HUES64 (cell line): ENCODE results near the gene KREMEN1.

ENCODE experiments used
- H3K27ac ChIP-seq: 2 replicates; pipeline ENCODE4 v1.7.0; 2013; ENCODE audit warnings: low read depth, low read length, inconsistent platforms
- H3K27me3 ChIP-seq: 2 replicates; pipeline ENCODE4 v1.6.1; 2013; ENCODE audit warnings: mild to moderate bottlenecking, low read length; ENCODE audit not compliant: insufficient read depth
- H3K36me3 ChIP-seq: 2 replicates; pipeline ENCODE4 v1.6.1; 2013; ENCODE audit warnings: mild to moderate bottlenecking, low read length; ENCODE audit not compliant: insufficient read depth
- H3K4me1 ChIP-seq: 2 replicates; pipeline ENCODE4 v1.6.1; 2013; ENCODE audit warnings: mild to moderate bottlenecking, low read length, moderate library complexity; ENCODE audit not compliant: insufficient read depth
- H3K4me3 ChIP-seq: 2 replicates; pipeline ENCODE4 v1.5.1; 2013; ENCODE audit warnings: mild to moderate bottlenecking, low read length, moderate library complexity
- H3K9ac ChIP-seq: 2 replicates; pipeline ENCODE4 v1.6.1; 2013; ENCODE audit warnings: mild to moderate bottlenecking, low read depth, low read length
- H3K9me3 ChIP-seq: 2 replicates; pipeline ENCODE4 v1.6.1; 2013; ENCODE audit warnings: low read depth, low read length; ENCODE audit not compliant: insufficient read depth
- WGBS: fragments of 150-250, 120-280 bp; methylation state at CpG from one replicate; pipeline ENCODE4 v1.1.7; 2013; ENCODE audit warnings: missing lambda C conversion rate; 5-methylcytosine and 5-hydroxymethylcytosine counted together

Gene KREMEN1

GRCh38 chr22:29053048-29053702 is 19.7 kb upstream of the KREMEN1 start:
- peak overlapping the region; percentile 27; the same call in 1 of the 2 replicates for H3K27ac ChIP-seq
- H3K9me3 ChIP-seq = no peaks in the 10 kb centered on the region
- no peaks in the 10 kb centered on the region for H3K27me3 ChIP-seq
- no peak overlapping the region for H3K9ac ChIP-seq
- 89% methylated on average over 8 of the region's 8 CpGs for WGBS
- peaks cover 27% of the 10 kb centered on the region for H3K4me1 ChIP-seq
- no peak overlapping the region for H3K4me3 ChIP-seq
- H3K36me3 ChIP-seq = peaks cover 30% of the 10 kb centered on the region

- WGBS = 91% methylated on average over 10 of the region's 10 CpGs
- Histone ChIP-seq H3K4me1 (peaks cover 27% of the 10 kb centered on the region), H3K4me3 (no peak overlapping the region), H3K9me3 (no peaks in the 10 kb centered on the region), H3K36me3 (peaks cover 18% of the 10 kb centered on the region), H3K27ac (peak overlapping the region; percentile 16; the same call in 1 of the 2 replicates), H3K27me3 (no peaks in the 10 kb centered on the region), H3K9ac (no peak overlapping the region)
Observed at GRCh38 chr22:29054251-29054767, 18.5 kb upstream of the KREMEN1 start.

- Histone ChIP-seq H3K36me3 (peaks cover 9% of the 10 kb centered on the region), H3K4me1 (peaks cover 27% of the 10 kb centered on the region), H3K27me3 (no peaks in the 10 kb centered on the region), H3K9ac (no peak overlapping the region), H3K4me3 (0 out of 2 replicates have a peak overlapping the region, but pooled peaks have one; percentile 13), H3K27ac (peak overlapping the region; percentile 51; the same call in 1 of the 2 replicates), H3K9me3 (no peaks in the 10 kb centered on the region)
- 65% methylated on average over 14 of the region's 14 CpGs for WGBS
Observed at GRCh38 chr22:29055192-29055830, 17.5 kb upstream of the KREMEN1 start.

GRCh38 chr22:29056472-29056871 is 16.4 kb upstream of the KREMEN1 start:
- no peak overlapping the region for H3K27ac ChIP-seq

GRCh38 chr22:29060251-29060869 is 12.5 kb upstream of the KREMEN1 start:
- no peaks in the 10 kb centered on the region for H3K9me3 ChIP-seq
- H3K9ac ChIP-seq = no peak overlapping the region
- H3K4me3 ChIP-seq = no peak overlapping the region
- WGBS = 87% methylated on average over 12 of the region's 12 CpGs
- H3K27ac ChIP-seq = no peak overlapping the region
- H3K36me3 ChIP-seq = no peaks in the 10 kb centered on the region
- H3K27me3 ChIP-seq = no peaks in the 10 kb centered on the region
- peaks cover 10% of the 10 kb centered on the region for H3K4me1 ChIP-seq

More at GRCh38 chr22:29056472-29056871, 16.4 kb upstream of the KREMEN1 start:
- Histone ChIP-seq H3K4me3 (no peak overlapping the region), H3K36me3 (no peaks in the 10 kb centered on the region), H3K27me3 (no peaks in the 10 kb centered on the region), H3K9me3 (no peaks in the 10 kb centered on the region), H3K4me1 (peaks cover 27% of the 10 kb centered on the region), H3K9ac (no peak overlapping the region)
- WGBS = 98% methylated on average over 3 of the region's 3 CpGs

GRCh38 chr22:29060931-29061330 is 11.9 kb upstream of the KREMEN1 start:
- Histone ChIP-seq H3K4me3 (no peak overlapping the region), H3K36me3 (no peaks in the 10 kb centered on the region), H3K9ac (no peak overlapping the region), H3K27me3 (no peaks in the 10 kb centered on the region), H3K4me1 (peaks cover 4% of the 10 kb centered on the region), H3K27ac (no peak overlapping the region), H3K9me3 (no peaks in the 10 kb centered on the region)
- 92% methylated on average over 7 of the region's 7 CpGs for WGBS

GRCh38 chr22:29061773-29062172 is 11.1 kb upstream of the KREMEN1 start, which contains the start of gene C22orf31:
Gene C22orf31, minus strand, starts transcription at chr22:29061831. Its CDS starts 39 bp downstream, at chr22:29061792.
- Histone ChIP-seq H3K4me3 (no peak within 1 kb of the TSS), H3K9ac (no peak within 1 kb of the TSS), H3K27me3 (no peaks in the 10 kb centered on the region), H3K4me1 (peaks cover 4% of the 10 kb centered on the region), H3K27ac (no peak within 1 kb of the TSS), H3K36me3 (no peaks in the 10 kb centered on the region), H3K9me3 (no peaks in the 10 kb centered on the region)
- 100% methylated on average over 1 of the region's 2 CpGs for WGBS

- H3K4me1 ChIP-seq = peaks cover 4% of the 10 kb centered on the region; the same call in 1 of the 2 replicates
- no peak overlapping the region for H3K27ac ChIP-seq
- H3K9ac ChIP-seq = no peak overlapping the region
- no peaks in the 10 kb centered on the region for H3K27me3 ChIP-seq
- no peaks in the 10 kb centered on the region for H3K36me3 ChIP-seq
- no peaks in the 10 kb centered on the region for H3K9me3 ChIP-seq
- WGBS = 58% methylated on average over 8 of the region's 8 CpGs
- H3K4me3 ChIP-seq = no peak overlapping the region
Observed at GRCh38 chr22:29062286-29062821, 10.5 kb upstream of the KREMEN1 start.

- no peaks in the 10 kb centered on the region for H3K36me3 ChIP-seq
- peaks cover 4% of the 10 kb centered on the region; the same call in 1 of the 2 replicates for H3K4me1 ChIP-seq
- H3K9me3 ChIP-seq = no peaks in the 10 kb centered on the region
- H3K4me3 ChIP-seq = no peak overlapping the region
- H3K9ac ChIP-seq = no peak overlapping the region
- H3K27me3 ChIP-seq = peaks cover 15% of the 10 kb centered on the region
- WGBS = 83% methylated on average over 7 of the region's 7 CpGs
- no peak overlapping the region for H3K27ac ChIP-seq
Observed at GRCh38 chr22:29065468-29066190, 7.2 kb upstream of the KREMEN1 start.

GRCh38 chr22:29069463-29069862 is 3.4 kb upstream of the KREMEN1 start:
- Histone ChIP-seq H3K9ac (no peak overlapping the region), H3K4me1 (peaks cover 12% of the 10 kb centered on the region; the same call in 1 of the 2 replicates), H3K4me3 (no peak overlapping the region), H3K36me3 (no peaks in the 10 kb centered on the region), H3K27ac (no peak overlapping the region), H3K9me3 (no peaks in the 10 kb centered on the region), H3K27me3 (peaks cover 50% of the 10 kb centered on the region)
- WGBS = 84% methylated on average over 4 of the region's 4 CpGs
